Endodermal cell (in vitro differentiated cells): ENCODE data around the gene EEFSEC. TPM values are rescaled to one million over a fixed set of nuclear protein-coding genes. Genes with fewer than 3 reads are reported as not detected.

Experiments used
- DNase-seq: peaks from one replicate; pipeline ENCODE4 v3.0.0-alpha.2; 2017
- H3K27ac ChIP-seq: 2 replicates; pipeline ENCODE4 v1.5.1; 2013; ENCODE audit warnings: mild to moderate bottlenecking, low read depth, low read length, moderate library complexity
- H3K27me3 ChIP-seq: 2 replicates; pipeline ENCODE4 v1.6.1; 2013; ENCODE audit warnings: mild to moderate bottlenecking, low read length, moderate library complexity; ENCODE audit not compliant: insufficient read depth, control insufficient read depth, poor library complexity, severe bottlenecking
- H3K36me3 ChIP-seq: 2 replicates; pipeline ENCODE4 v1.7.0; 2013; ENCODE audit warnings: mild to moderate bottlenecking, low read length, moderate library complexity; ENCODE audit not compliant: control insufficient read depth, insufficient read depth
- H3K4me1 ChIP-seq: one replicate; pipeline ENCODE4 v1.7.0; 2013; ENCODE audit warnings: low read length; ENCODE audit not compliant: control insufficient read depth, insufficient read depth
- H3K4me3 ChIP-seq: 2 replicates; pipeline ENCODE4 v1.5.1; 2013; ENCODE audit warnings: mild to moderate bottlenecking, low read length, moderate library complexity
- H3K9ac ChIP-seq: 2 replicates; pipeline ENCODE4 v1.6.1; 2013; ENCODE audit warnings: mild to moderate bottlenecking, low read length, moderate library complexity; ENCODE audit not compliant: poor library complexity, severe bottlenecking; ENCODE audit errors: extremely low read depth
- H3K9me3 ChIP-seq: 2 replicates; pipeline ENCODE4 v1.6.1; 2013; ENCODE audit warnings: mild to moderate bottlenecking, low read length, moderate library complexity; ENCODE audit not compliant: control insufficient read depth
- H3K27ac Mint-ChIP-seq: 2 replicates; pipeline ENCODE4 v1.8.0; 2020; ENCODE audit warnings: mixed read lengths
- H3K27me3 Mint-ChIP-seq: 2 replicates; pipeline ENCODE4 v1.8.0; 2021; ENCODE audit warnings: mild to moderate bottlenecking, mixed read lengths; ENCODE audit not compliant: insufficient read depth
- H3K36me3 Mint-ChIP-seq: 2 replicates; pipeline ENCODE4 v1.8.0; 2020; ENCODE audit warnings: low read depth, mixed read lengths
- H3K4me1 Mint-ChIP-seq: 2 replicates; pipeline ENCODE4 v1.8.0; 2020; ENCODE audit warnings: mixed read lengths
- H3K4me3 Mint-ChIP-seq: 2 replicates; pipeline ENCODE4 v1.8.0; 2020; ENCODE audit warnings: mild to moderate bottlenecking, moderate library complexity, mixed read lengths
- H3K9me3 Mint-ChIP-seq: 2 replicates; pipeline ENCODE4 v1.8.0; 2020; ENCODE audit warnings: mild to moderate bottlenecking, mixed read lengths
- WGBS, 2 experiments: methylation state at CpG; one replicate each; pipeline versions ENCODE4 v1.1.5 to v1.1.7; 2013; ENCODE audit warnings: missing lambda C conversion rate in 2 of 2, mixed read lengths in 1 of 2; ENCODE audit not compliant: insufficient coverage in 1 of 2, insufficient read length in 1 of 2; 5-methylcytosine and 5-hydroxymethylcytosine counted together
- total RNA-seq, 2 donors: library from RNA; stranded (reverse); fragmentation: NEBNext Ultra II Directional in 1 of 2; extraction: Animal tissue kit (Norgen Biotek cat#: 25700) in 1 of 2; gene quantifications; 2 replicates in 1 of 2; 3 replicates in 1 of 2; pipeline ENCODE4 v1.2.1, GENCODE V29; 2021
- TF ChIP-seq, protein P1 (sequence below): fragments of 200-600 bp; sonication (generic); conservative IDR thresholded peaks from 2 replicates; pipeline ENCODE4 v1.5.0; 2021; ENCODE audit warnings: antibody characterized with exemption, mild to moderate bottlenecking

Gene EEFSEC
- total RNA-seq, 2 donors from 2014 or later: 11.9 to 15.8 TPM

- TF ChIP-seq, protein P1, sequence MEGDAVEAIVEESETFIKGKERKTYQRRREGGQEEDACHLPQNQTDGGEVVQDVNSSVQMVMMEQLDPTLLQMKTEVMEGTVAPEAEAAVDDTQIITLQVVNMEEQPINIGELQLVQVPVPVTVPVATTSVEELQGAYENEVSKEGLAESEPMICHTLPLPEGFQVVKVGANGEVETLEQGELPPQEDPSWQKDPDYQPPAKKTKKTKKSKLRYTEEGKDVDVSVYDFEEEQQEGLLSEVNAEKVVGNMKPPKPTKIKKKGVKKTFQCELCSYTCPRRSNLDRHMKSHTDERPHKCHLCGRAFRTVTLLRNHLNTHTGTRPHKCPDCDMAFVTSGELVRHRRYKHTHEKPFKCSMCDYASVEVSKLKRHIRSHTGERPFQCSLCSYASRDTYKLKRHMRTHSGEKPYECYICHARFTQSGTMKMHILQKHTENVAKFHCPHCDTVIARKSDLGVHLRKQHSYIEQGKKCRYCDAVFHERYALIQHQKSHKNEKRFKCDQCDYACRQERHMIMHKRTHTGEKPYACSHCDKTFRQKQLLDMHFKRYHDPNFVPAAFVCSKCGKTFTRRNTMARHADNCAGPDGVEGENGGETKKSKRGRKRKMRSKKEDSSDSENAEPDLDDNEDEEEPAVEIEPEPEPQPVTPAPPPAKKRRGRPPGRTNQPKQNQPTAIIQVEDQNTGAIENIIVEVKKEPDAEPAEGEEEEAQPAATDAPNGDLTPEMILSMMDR: peak; percentile 71
- no peak for DNase-seq
- Histone ChIP-seq H3K9me3 (peaks cover 7% of the 10 kb centered on the region), H3K9ac (no peak overlapping the region), H3K4me1 (no peaks in the 10 kb centered on the region), H3K27ac (no peak overlapping the region), H3K4me3 (no peak overlapping the region), H3K36me3 (no peaks in the 10 kb centered on the region), H3K27me3 (no peaks in the 10 kb centered on the region)
- 92 to 96% methylated on average over 4 to 5 of the region's 5 CpGs for WGBS, 2 experiments
- Mint-ChIP-seq H3K4me3 (no peak overlapping the region), H3K27ac (no peak overlapping the region), H3K36me3 (peaks cover 11% of the 10 kb centered on the region), H3K9me3 (peaks cover 14% of the 10 kb centered on the region), H3K4me1 (peaks cover 6% of the 10 kb centered on the region), H3K27me3 (no peaks in the 10 kb centered on the region)
These were observed 101.7 kb downstream of the EEFSEC start for GRCh38 chr3:128254967-128255366.

DNA sequence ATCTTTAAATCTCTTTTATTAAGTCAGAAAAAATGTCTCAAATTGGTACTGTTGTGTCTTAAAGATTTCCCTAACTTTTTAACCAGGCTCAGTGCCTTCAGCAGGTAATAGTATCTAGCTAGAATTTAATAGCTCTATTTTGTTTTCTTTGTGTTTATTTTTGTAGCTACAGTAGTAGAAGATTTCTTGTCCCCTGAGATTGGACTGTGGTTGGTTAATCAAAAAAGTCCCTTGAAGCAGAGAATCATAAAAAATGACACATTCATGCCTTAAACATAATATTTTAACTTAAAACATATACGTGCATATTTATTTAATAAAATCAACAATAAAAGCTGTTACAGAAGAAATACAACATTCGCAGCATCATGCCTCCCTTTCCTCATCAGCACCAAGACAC lies 102.8 kb downstream of the EEFSEC start:
- peaks cover 6% of the 10 kb centered on the region for H3K4me1 Mint-ChIP-seq
- H3K4me1 ChIP-seq: no peaks in the 10 kb centered on the region
- peaks cover 16% of the 10 kb centered on the region for H3K9me3 Mint-ChIP-seq
- H3K27me3 Mint-ChIP-seq: no peaks in the 10 kb centered on the region
- no peak overlapping the region for H3K27ac ChIP-seq
- no peaks in the 10 kb centered on the region for H3K36me3 ChIP-seq
- peaks cover 14% of the 10 kb centered on the region for H3K36me3 Mint-ChIP-seq
- peaks cover 18% of the 10 kb centered on the region for H3K9me3 ChIP-seq
- TF ChIP-seq, protein P1: no peak
- no peak overlapping the region for H3K4me3 Mint-ChIP-seq
- no peak overlapping the region for H3K27ac Mint-ChIP-seq
- no peak for DNase-seq
- H3K9ac ChIP-seq: no peak overlapping the region
- H3K27me3 ChIP-seq: no peaks in the 10 kb centered on the region
- H3K4me3 ChIP-seq: no peak overlapping the region
- WGBS, 2 experiments: 90 to 92% methylated on average over 2 of the region's 2 CpGs

GRCh38 chr3:128257632-128258031 lies 104.4 kb downstream of the EEFSEC start:
- Histone ChIP-seq H3K9ac (no peak overlapping the region), H3K4me3 (no peak overlapping the region), H3K4me1 (no peaks in the 10 kb centered on the region), H3K9me3 (peaks cover 19% of the 10 kb centered on the region), H3K27ac (no peak overlapping the region), H3K36me3 (no peaks in the 10 kb centered on the region), H3K27me3 (no peaks in the 10 kb centered on the region)
- Mint-ChIP-seq H3K4me1 (no peaks in the 10 kb centered on the region), H3K27ac (no peak overlapping the region), H3K36me3 (peaks cover 14% of the 10 kb centered on the region), H3K9me3 (peaks cover 16% of the 10 kb centered on the region), H3K27me3 (no peaks in the 10 kb centered on the region), H3K4me3 (no peak overlapping the region)
- 94 to 100% methylated on average over 3 to 6 of the region's 6 CpGs for WGBS, 2 experiments
- DNase-seq: no peak
- TF ChIP-seq, protein P1: no peak
